Lower leg skin (tissue), 4 donors: ENCODE measurements around the gene ARHGAP33. TPM values are rescaled to one million over a fixed set of nuclear protein-coding genes. Genes with fewer than 3 reads are reported as not detected.

Source experiments
- DNase-seq, 2 donors: peaks; one replicate each; pipeline ENCODE4 v3.0.0-alpha.2; 2019; ENCODE audit warnings: low spot score in 2 of 2
- H3K4me3 ChIP-seq: fragments of 200-600 bp; sonication (generic); 2 replicates; pipeline ENCODE4 v1.5.1; 2017; ENCODE audit warnings: mild to moderate bottlenecking, low read depth; ENCODE audit not compliant: poor library complexity, severe bottlenecking
- CTCF ChIP-seq, 3 donors: fragments of 450-650 bp; IDR thresholded peaks; one replicate each; pipeline ENCODE4 v1.5.1; 2016; ENCODE audit warnings: antibody characterized with exemption in 3 of 3, mild to moderate bottlenecking in 3 of 3, moderate library complexity in 2 of 3
- POLR2A ChIP-seq, 2 donors: fragments of 450-650 bp; IDR thresholded peaks; one replicate each; pipeline ENCODE4 v1.6.1; 2016 to 2017; ENCODE audit warnings: antibody characterized with exemption in 2 of 2, mild to moderate bottlenecking in 1 of 2, moderate library complexity in 1 of 2
- WGBS, 2 donors: methylation state at CpG; one replicate each; pipeline ENCODE4 v1.1.5; 2018; 5-methylcytosine and 5-hydroxymethylcytosine counted together
- intact Hi-C: fragments of 100-400 bp; cut with DNase I; formaldehyde crosslinking; loops from one replicate; pipeline ENCODE4 v1.15.0; 2023; ENCODE audit warnings: low total_unique reads
- total RNA-seq, 4 donors: library from RNA; depleted of rRNA; stranded (reverse); fragments of >200 nt; gene quantifications; one replicate each; pipeline ENCODE4 v1.1.0, GENCODE V29; 2016

Gene ARHGAP33
- total RNA-seq, 4 donors from 2014 or later = 3.6 to 25.7 (median 13.8) TPM

- TF ChIP-seq POLR2A (IDR thresholded peaks at IDR 0.05) (peak in 1 of 2 donors; percentile 57), CTCF (IDR thresholded peaks at IDR 0.05) (no peak)
- 1% methylated on average over 45 of the region's 45 CpGs for WGBS, 2 donors
- peak within 1 kb of the TSS; percentile 48 for H3K4me3 ChIP-seq
- peak; percentile 100 for DNase-seq
- intact Hi-C loops = no loop called here
Measured at GRCh38 chr19:35748106-35749020, 27.0 kb upstream of the ARHGAP33 start, which contains the start of gene LIN37. TSS of gene LIN37 (plus strand) at chr19:35748576. CDS start at chr19:35748725, 149 bp downstream.

GRCh38 chr19:35750167-35750566 lies 25.2 kb upstream of the ARHGAP33 start:
- DNase-seq = no peak
- no peak overlapping the region for H3K4me3 ChIP-seq
- TF ChIP-seq POLR2A (IDR thresholded peaks at IDR 0.05) = no peak
- TF ChIP-seq CTCF (IDR thresholded peaks at IDR 0.05) = no peak
- intact Hi-C loops = no loop called here
- WGBS, 2 donors = 77 to 89% methylated on average over 5 of the region's 5 CpGs

DNA sequence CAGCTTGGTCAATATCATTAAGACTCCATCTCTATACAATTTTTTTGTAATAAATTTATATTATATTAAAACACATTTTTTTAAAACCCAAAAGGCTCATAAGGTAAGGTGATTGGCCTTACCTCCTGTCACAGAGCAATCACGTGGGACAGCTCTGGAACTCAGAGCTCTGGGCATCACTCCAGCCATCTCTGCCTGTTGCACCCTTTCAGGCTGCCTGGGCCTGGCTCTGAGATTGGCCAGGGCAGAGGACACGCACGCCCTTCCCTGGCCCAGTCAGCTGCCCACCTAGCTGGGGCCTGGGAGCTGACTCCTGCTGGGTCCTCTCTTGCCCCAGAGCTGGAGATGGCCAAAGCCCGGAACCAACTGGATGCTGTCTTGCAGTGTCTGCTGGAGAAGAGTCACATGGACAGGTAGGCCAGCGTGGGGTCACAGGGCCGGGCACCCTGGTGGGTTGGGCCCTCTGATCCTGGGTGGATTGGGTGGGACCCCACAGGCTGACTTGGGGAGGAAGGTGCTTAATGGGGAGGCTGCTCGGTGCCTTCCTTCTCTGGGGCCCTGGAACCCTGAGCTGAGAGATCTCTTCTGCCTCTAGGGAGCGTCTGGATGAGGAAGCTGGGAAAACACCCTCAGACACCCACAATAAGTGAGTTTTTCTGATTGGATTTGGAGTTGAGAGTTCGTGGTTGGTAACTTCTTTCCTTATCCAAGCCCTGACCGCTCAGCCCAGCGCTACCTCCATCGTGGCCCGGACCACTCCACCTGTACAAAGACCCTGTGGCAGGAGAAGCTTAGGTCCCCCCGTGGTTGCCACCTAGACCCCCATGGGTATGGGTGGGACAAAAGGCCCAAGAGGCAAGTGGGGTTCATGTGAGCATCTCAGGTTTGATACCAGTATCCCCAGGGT lies 23.3 kb upstream of the ARHGAP33 start:
- intact Hi-C loops = no loop called here
- no peak for DNase-seq
- WGBS, 2 donors = 86 to 89% methylated on average over 11 to 13 of the region's 14 CpGs
- TF ChIP-seq POLR2A (IDR thresholded peaks at IDR 0.05) (no peak), CTCF (IDR thresholded peaks at IDR 0.05) (no peak)
- no peak overlapping the region for H3K4me3 ChIP-seq

DNA sequence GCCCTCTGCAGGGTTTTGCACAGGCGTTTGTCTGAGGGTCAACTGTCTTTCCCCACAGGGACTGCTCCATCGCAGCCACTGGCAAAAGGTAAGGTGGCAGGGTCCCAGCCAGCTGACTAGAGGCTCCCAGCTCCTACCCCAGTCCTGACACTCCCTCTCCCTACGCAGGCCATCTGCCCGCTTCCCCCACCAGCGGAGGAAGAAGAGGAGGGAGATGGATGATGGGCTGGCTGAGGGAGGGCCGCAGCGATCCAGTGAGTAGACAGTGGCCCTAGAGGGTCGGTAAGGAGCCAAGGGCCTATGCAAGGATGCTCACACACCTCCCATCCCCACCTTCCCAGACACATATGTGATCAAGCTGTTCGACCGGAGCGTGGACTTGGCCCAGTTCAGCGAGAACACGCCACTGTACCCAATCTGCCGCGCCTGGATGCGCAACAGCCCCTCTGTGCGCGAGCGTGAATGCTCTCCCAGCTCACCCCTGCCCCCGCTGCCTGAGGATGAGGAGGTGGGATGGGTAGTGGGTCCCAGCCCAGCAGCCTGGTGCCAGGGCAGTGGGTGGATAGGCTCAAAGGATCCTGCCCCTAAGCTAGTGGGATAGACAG lies 22.5 kb upstream of the ARHGAP33 start:
- intact Hi-C loops = no loop called here
- WGBS, 2 donors = 95 to 96% methylated on average over 20 of the region's 20 CpGs
- TF ChIP-seq CTCF (IDR thresholded peaks at IDR 0.05) = no peak
- no peak for TF ChIP-seq POLR2A (IDR thresholded peaks at IDR 0.05)
- H3K4me3 ChIP-seq = no peak overlapping the region
- DNase-seq = peak in 1 of 2 donors; percentile 84

GRCh38 chr19:35753634-35754369 lies 21.6 kb upstream of the ARHGAP33 start:
- DNase-seq = peak in 1 of 2 donors; percentile 87
- 87% methylated on average over 20 of the region's 20 CpGs for WGBS, 2 donors
- TF ChIP-seq CTCF (IDR thresholded peaks at IDR 0.05) = no peak
- TF ChIP-seq POLR2A (IDR thresholded peaks at IDR 0.05) = no peak
- intact Hi-C loops = no loop called here
- H3K4me3 ChIP-seq = no peak overlapping the region
